Measurements from ENCODE around the gene ACTL8. TPM values are rescaled to one million over a fixed set of nuclear protein-coding genes. Genes with fewer than 3 reads are reported as not detected.

ACTL8 gene
- total RNA-seq, 1 donor = not detected

DNA sequence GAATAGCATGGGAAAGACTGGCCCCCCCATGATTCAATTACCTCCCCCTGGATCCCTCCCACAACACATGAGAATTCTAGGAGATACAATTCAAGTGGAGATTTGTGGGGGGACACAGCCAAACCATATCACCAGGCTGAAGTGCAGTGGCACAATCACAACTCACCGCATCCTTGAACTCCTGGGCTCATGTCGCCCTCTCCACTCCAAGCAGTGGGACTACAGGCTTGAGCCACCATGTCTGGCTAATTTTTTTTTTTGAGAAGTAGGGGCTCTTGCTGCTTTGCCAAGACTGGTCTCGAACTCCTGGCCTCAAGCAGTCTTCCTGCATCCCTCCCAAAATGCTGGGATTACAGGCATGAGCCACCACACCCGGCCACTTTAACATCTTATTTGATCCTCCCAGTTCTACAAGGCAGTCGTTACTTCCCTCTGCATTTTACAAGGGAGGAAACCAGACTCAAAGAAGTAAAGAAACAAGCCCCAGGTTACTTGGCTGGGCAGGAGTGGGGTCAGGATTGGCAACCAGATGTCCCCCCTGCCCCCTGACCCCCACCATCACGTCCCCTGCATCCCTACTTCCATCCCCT is 26.9 kb upstream of the ACTL8 start:
- Histone ChIP-seq H3K27me3 (ENCODE audit: insufficient read depth, low read length) (no peaks in the 10 kb centered on the region), H3K9me3 (ENCODE audit: low read depth, low read length) (no peaks in the 10 kb centered on the region), H3K4me3 (ENCODE audit: low read length) (no peak overlapping the region), H3K4me1 (ENCODE audit: insufficient read depth, low read length) (no peaks in the 10 kb centered on the region)

GRCh38 chr1:17729248-17729647 is 25.9 kb upstream of the ACTL8 start:
- no peaks in the 10 kb centered on the region for H3K4me1 ChIP-seq (ENCODE audit: insufficient read depth, low read length)
- no peaks in the 10 kb centered on the region for H3K27me3 ChIP-seq (ENCODE audit: insufficient read depth, low read length)
- no peaks in the 10 kb centered on the region for H3K9me3 ChIP-seq (ENCODE audit: low read depth, low read length)
- H3K4me3 ChIP-seq (ENCODE audit: low read length) = no peak overlapping the region

- H3K27me3 ChIP-seq (ENCODE audit: insufficient read depth, low read length) = no peaks in the 10 kb centered on the region
- H3K4me1 ChIP-seq (ENCODE audit: insufficient read depth, low read length) = no peaks in the 10 kb centered on the region
- H3K4me3 ChIP-seq (ENCODE audit: low read length) = no peak overlapping the region
- no peaks in the 10 kb centered on the region for H3K9me3 ChIP-seq (ENCODE audit: low read depth, low read length)
Observed at GRCh38 chr1:17729909-17730308, 25.2 kb upstream of the ACTL8 start.

GRCh38 chr1:17731460-17731859 is 23.7 kb upstream of the ACTL8 start:
- Histone ChIP-seq H3K4me3 (ENCODE audit: low read length) (no peak overlapping the region), H3K4me1 (ENCODE audit: insufficient read depth, low read length) (no peaks in the 10 kb centered on the region), H3K27me3 (ENCODE audit: insufficient read depth, low read length) (no peaks in the 10 kb centered on the region), H3K9me3 (ENCODE audit: low read depth, low read length) (no peaks in the 10 kb centered on the region)

DNA sequence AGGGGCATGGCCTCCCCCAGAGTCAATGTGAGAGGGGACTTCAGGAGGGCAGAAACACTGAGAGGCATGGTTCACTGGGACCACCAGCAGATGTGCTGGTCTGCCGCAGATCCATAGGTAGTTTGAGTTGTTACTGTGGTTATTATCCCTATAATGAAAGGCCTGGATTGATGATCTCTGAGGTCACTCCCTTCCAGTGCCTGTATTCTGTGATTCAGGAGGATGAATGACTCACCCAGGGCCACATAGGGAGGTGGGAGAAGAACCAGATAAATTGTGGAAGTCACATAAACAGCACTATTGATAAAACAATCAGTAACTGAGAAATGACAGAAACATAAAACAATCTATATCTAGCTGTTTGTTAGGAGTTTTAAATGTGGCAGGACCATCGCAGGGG is 22.7 kb upstream of the ACTL8 start:
- no peaks in the 10 kb centered on the region for H3K9me3 ChIP-seq (ENCODE audit: low read depth, low read length)
- no peak overlapping the region for H3K4me3 ChIP-seq (ENCODE audit: low read length)
- H3K27me3 ChIP-seq (ENCODE audit: insufficient read depth, low read length) = no peaks in the 10 kb centered on the region
- H3K4me1 ChIP-seq (ENCODE audit: insufficient read depth, low read length) = no peaks in the 10 kb centered on the region

GRCh38 chr1:17733661-17734060 is 21.5 kb upstream of the ACTL8 start:
- Histone ChIP-seq H3K27me3 (ENCODE audit: insufficient read depth, low read length) (no peaks in the 10 kb centered on the region), H3K4me1 (ENCODE audit: insufficient read depth, low read length) (no peaks in the 10 kb centered on the region), H3K4me3 (ENCODE audit: low read length) (no peak overlapping the region), H3K9me3 (ENCODE audit: low read depth, low read length) (no peaks in the 10 kb centered on the region)

DNA sequence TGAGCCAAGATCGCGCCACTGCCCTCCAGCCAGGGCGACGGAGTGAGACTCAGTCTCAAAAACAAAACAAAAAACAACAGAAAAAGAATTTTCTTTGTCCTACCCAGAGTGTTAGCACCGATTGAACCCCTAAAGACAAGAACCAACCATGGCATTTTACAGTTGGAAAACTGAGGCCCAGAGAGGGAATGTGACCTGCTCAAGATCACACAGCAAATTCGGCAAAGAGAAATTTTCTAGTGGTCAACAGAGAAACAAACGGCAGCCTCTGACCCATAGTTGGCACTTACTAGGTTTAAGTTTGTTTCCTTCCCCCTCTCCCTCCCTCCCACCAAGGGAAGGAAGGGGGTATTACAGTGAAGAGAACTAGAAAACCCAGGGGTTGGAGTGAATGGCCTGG is 20.5 kb upstream of the ACTL8 start:
- H3K9me3 ChIP-seq (ENCODE audit: low read depth, low read length) = no peaks in the 10 kb centered on the region
- no peaks in the 10 kb centered on the region for H3K27me3 ChIP-seq (ENCODE audit: insufficient read depth, low read length)
- no peaks in the 10 kb centered on the region for H3K4me1 ChIP-seq (ENCODE audit: insufficient read depth, low read length)
- no peak overlapping the region for H3K4me3 ChIP-seq (ENCODE audit: low read length)

DNA sequence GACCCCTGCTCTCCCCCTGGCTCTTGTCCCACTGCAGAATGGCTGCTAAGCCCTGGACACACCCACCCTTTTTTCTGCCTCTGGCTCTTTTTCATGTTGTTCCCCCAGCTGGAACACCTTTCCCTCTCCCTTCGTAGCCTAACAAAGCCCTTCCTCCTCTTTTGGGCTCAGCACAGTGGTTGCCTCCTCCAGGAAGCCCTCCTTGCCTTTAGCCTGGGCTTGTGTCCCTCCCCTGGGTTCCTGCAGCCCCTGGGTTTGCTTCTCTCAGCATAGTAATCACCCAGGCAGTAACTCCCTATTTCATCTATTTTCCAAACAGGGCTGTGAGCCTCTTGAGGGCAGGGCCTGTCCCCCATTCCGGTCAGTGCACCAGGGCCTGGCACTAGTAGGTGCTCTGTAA is 19.8 kb upstream of the ACTL8 start:
- Histone ChIP-seq H3K4me3 (ENCODE audit: low read length) (no peak overlapping the region), H3K27me3 (ENCODE audit: insufficient read depth, low read length) (no peaks in the 10 kb centered on the region), H3K9me3 (ENCODE audit: low read depth, low read length) (no peaks in the 10 kb centered on the region), H3K4me1 (ENCODE audit: insufficient read depth, low read length) (no peaks in the 10 kb centered on the region)

GRCh38 chr1:17735793-17736192 is 19.3 kb upstream of the ACTL8 start:
- Histone ChIP-seq H3K4me1 (ENCODE audit: insufficient read depth, low read length) (no peaks in the 10 kb centered on the region), H3K9me3 (ENCODE audit: low read depth, low read length) (no peaks in the 10 kb centered on the region), H3K4me3 (ENCODE audit: low read length) (no peak overlapping the region), H3K27me3 (ENCODE audit: insufficient read depth, low read length) (no peaks in the 10 kb centered on the region)

DNA sequence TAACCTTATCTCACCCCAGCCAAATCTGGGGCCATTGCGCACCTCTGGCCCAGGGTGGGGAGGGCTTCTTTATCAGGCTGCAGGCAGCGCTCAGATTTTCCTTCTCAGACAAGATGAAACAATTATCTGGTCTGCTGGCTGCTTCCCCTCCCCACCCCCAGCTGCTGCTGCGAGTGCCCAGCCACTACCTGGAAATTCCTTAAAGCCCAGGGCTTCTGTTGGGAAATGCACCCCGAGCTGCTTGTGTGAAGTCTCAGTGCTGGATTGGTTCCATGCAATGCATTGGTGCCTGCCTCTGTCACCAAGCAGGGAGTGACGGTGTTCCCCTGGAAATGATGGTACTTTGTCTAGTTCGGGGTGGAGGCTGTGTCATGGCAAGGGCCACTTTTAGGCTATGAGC is 18.5 kb upstream of the ACTL8 start:
- Histone ChIP-seq H3K9me3 (ENCODE audit: low read depth, low read length) (no peaks in the 10 kb centered on the region), H3K4me3 (ENCODE audit: low read length) (no peak overlapping the region), H3K27me3 (ENCODE audit: insufficient read depth, low read length) (no peaks in the 10 kb centered on the region), H3K4me1 (ENCODE audit: insufficient read depth, low read length) (no peaks in the 10 kb centered on the region)

DNA sequence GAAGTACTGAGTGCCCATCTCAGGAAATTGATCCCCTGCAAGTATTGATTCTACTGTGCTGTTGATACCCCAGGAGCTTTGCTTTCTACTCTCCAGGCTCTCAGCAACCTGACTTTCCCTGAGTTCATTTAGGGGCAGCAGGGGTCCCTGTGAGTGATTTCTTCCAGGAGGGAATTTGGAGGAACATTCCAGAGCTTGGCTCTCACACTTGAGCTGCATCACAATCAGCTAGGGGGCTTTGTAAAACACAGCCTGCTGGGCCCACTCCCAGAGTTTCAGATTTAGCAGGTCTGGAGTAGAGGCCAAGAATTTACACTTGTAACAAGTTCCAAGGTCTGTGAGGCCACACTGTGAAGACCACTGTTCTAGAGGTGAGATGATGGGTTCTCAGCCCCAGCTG is 16.1 kb upstream of the ACTL8 start:
- Histone ChIP-seq H3K4me1 (ENCODE audit: insufficient read depth, low read length) (no peaks in the 10 kb centered on the region), H3K4me3 (ENCODE audit: low read length) (no peak overlapping the region), H3K9me3 (ENCODE audit: low read depth, low read length) (no peaks in the 10 kb centered on the region), H3K27me3 (ENCODE audit: insufficient read depth, low read length) (no peaks in the 10 kb centered on the region)

DNA sequence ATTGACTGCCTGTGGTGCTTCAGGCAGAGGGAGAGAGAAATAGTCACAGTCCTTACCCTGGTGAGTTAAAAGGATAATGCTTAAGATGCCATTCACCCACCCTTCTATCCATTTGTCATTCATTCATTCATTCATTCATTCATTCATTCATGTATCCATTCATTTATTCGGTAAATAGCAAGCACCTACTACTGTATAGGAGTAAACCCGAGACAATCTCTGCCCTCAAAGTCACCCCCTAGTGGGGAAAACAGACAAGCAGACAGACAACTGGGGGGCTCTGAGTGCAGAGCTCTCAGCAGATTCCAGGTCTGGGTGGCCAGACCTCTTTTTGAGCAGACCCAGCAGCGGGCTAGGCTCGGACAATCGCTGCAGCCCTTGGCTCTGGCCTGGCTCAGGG is 14.1 kb upstream of the ACTL8 start:
- Histone ChIP-seq H3K4me3 (ENCODE audit: low read length) (no peak overlapping the region), H3K27me3 (ENCODE audit: insufficient read depth, low read length) (no peaks in the 10 kb centered on the region), H3K4me1 (ENCODE audit: insufficient read depth, low read length) (no peaks in the 10 kb centered on the region), H3K9me3 (ENCODE audit: low read depth, low read length) (no peaks in the 10 kb centered on the region)

DNA sequence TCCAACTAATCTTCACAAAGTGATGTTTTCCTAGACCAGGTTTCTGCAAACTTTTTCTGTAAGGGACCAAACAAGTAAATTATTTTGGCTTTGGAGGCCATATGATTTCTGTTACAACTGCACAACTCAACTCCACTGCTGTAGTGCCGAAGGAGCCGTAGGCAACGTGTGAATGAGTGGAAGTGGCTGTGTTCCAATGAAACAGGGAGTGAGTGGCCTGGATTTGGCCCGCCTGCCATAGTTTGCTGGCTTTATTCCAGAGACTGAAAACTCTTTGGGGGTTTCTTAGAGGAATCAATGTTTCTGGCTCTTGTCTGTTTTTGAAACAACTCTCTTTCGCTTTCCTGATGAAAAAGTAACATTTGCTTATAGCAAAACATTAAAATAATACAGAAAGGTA is 12.6 kb upstream of the ACTL8 start:
- no peak overlapping the region for H3K4me3 ChIP-seq (ENCODE audit: low read length)
- H3K9me3 ChIP-seq (ENCODE audit: low read depth, low read length) = no peaks in the 10 kb centered on the region
- H3K27me3 ChIP-seq (ENCODE audit: insufficient read depth, low read length) = no peaks in the 10 kb centered on the region
- no peaks in the 10 kb centered on the region for H3K4me1 ChIP-seq (ENCODE audit: insufficient read depth, low read length)

DNA sequence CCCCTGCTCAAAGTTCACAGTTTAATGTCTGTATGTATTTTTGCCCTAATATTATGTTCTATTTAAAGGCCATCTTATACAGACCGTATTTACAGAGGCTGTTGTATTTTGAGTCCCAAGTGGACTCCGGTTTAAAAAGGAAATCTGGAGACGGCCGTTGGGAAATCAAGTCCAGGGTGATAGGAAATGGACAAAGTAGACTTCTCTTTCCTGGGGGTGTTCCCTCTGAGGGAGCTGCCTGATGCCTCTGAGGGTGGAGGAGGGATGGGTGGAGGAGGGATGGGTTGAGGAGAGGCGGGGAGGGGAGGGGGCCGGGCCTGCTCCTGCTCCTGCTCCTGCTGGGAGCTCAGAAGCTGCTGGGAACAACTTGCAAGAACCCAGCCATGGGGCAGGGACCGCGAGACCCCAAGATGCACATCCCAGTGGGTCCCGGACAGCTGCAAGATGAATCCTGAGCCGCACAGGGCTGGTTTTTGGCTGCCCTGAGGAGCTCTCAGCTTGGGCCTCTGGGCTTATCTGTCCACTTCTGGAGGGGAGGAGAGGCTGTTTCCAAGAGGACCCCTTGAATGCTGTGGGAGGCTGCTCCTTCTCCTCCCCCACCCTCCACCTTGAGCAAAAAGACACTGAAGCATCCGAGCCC is 12.0 kb upstream of the ACTL8 start:
- Histone ChIP-seq H3K4me1 (ENCODE audit: insufficient read depth, low read length) (no peaks in the 10 kb centered on the region), H3K27me3 (ENCODE audit: insufficient read depth, low read length) (no peaks in the 10 kb centered on the region), H3K4me3 (ENCODE audit: low read length) (no peak overlapping the region), H3K9me3 (ENCODE audit: low read depth, low read length) (no peaks in the 10 kb centered on the region)

DNA sequence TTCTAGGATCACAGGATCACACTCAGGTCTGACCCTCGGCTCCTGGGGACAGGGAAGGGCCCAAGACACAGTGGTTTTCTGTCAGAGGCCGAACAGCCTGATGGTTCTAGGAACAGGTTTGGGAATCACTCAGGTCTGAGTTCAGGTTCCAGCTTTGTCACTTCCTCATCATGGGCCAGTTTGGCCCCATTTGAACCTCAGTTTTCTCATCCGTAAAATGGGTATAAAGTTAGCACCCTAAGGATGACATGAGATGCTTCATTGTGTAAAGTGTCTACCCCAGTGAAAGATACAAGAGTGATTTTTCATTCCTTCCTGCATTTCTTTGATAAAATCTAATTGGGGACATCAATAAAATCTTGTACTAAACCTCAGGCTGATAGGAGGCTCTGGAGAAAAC is 11.2 kb upstream of the ACTL8 start:
- H3K4me3 ChIP-seq (ENCODE audit: low read length) = no peak overlapping the region
- no peaks in the 10 kb centered on the region for H3K9me3 ChIP-seq (ENCODE audit: low read depth, low read length)
- H3K27me3 ChIP-seq (ENCODE audit: insufficient read depth, low read length) = no peaks in the 10 kb centered on the region
- no peaks in the 10 kb centered on the region for H3K4me1 ChIP-seq (ENCODE audit: insufficient read depth, low read length)

GRCh38 chr1:17744666-17745478 is 10.3 kb upstream of the ACTL8 start:
- Histone ChIP-seq H3K4me1 (ENCODE audit: insufficient read depth, low read length) (no peaks in the 10 kb centered on the region), H3K4me3 (ENCODE audit: low read length) (no peak overlapping the region), H3K9me3 (ENCODE audit: low read depth, low read length) (no peaks in the 10 kb centered on the region), H3K27me3 (ENCODE audit: insufficient read depth, low read length) (no peaks in the 10 kb centered on the region)

Data from mononuclear cell (primary cell).